SW480 (cell line): ENCODE results near the gene HIPK2.

ENCODE experiments used
- DNase-seq: peaks from one replicate; pipeline ENCODE4 v3.0.0-alpha.2; 2016; ENCODE audit warnings: low spot score

Gene HIPK2

DNA sequence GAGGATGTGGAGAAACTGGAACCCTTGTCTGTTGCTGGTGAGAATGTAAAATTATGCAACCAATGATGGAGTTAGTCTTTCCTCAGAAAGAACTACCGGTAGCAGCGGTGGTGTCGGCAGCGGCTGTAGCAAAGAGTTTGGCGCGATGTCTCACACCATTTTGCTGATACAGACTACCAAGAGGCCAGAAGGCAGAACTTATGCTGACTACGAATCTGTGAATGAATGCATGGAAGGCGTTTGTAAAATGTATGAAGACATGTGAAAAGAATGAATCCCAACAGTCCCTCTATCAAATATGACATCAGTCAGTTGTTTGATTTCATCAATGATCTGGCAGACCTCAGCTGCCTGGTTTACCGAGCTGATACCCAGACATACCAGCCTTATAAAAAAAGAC lies 243.7 kb downstream of the HIPK2 start:
- DNase-seq: no peak

- DNase-seq: no peak
Measured at GRCh38 chr7:139532636-139533155, 245.1 kb downstream of the HIPK2 start.

DNA sequence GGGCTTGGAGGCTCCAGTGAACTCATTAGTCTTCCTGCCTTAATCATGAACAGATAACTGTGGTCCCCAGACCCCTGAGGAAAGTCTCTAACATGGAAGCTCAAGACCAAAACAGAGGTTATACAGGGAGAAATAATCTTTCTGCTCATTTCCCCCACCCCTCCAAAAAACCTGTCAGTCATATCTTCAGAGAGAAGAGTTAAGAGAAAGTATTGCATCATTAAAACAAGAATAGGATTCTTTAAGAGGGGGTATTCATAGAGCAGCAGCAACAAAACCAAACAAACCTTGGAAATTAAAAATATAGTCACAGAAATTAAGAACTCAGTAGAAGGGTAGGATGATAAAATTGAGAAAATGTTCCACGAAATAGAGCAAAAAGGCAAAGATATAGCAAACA lies 246.7 kb downstream of the HIPK2 start:
- DNase-seq: no peak

DNA sequence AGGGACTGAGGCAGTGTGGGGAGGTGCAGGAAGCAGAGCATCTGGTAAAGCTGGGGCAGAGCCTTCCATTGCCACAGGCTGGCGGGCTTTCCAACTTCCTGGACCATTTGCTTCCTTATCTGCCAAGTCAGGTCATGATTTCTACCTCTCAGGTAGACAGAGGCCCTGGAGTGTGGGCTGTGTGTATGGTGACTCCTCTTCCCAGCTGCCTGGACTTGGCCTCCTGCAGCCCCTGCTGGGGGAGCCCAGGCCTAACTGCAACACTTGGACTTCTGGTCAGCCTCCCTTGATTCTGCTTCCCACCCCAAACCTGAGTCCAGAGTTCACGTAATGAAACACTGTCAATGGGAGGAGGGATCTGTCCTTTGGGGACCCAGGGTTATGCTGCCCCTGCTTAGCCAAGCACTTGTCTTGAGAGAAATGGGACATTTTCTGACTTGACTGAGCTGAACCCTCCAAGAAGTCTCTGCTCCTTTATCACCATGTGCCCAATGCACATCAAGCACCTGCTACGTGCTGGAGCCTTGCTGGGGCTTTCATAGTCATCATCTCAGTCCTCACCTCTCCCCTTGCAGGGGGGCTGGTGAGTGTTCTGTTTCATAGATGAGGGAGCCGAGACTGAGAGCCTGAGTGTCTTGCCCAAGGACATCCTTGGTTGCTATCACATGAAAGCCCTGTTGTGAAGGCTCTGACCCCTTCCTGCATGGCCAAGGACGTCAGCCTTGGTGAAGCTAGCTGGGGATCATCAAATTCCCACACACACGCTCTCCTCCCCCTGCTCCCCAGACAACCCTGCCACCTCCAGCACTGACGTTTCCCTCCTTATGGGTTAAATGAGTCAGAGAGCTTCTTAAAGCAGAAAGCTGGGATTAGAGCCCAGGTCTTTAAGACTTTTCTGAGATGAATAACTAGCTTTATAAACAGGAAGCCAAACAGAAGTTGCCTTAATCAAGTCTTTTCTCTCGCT lies 250.9 kb downstream of the HIPK2 start:
- no peak for DNase-seq

DNA sequence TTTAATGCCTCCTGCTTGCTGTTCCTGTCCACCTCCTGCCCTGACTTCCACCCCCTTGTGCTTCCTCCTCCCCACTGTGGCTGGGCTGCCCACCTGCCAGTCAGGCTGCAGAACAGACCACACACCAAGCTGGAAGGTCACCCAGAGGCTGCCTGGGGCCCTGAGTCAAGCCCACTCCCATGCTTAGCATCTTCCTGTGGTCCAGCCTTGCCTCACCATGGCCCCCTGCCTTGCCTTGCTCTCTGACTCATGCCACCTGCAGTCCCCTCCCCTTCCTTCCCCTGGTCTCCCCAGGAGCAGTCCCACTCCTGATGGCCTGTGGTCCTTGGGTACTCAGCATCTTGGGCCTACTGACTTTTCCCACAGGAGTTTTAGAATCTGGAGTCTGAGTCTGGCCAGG lies 252.0 kb downstream of the HIPK2 start:
- no peak for DNase-seq

DNA sequence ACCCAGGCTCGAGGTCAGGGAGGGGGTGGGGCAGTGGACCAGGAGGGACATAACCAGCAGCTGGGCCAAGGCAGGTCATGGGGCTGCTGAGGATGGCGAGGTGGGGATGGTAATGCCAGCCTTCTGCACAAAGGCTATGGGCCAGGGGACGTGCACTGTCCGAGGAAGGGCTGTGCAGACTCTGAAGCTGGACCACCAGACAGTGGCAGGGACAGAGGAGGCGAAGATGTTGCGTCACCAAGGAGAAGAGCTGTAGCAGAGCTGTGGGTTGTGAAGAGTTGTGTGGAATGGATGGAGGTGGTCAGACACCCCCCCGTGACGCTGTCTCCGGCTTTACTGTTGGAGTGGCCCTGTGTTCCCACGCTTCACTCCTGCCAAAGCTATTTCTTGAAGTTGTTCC lies 252.6 kb downstream of the HIPK2 start:
- DNase-seq: no peak

- no peak for DNase-seq
Measured at GRCh38 chr7:139523968-139524815, 253.6 kb downstream of the HIPK2 start.

DNA sequence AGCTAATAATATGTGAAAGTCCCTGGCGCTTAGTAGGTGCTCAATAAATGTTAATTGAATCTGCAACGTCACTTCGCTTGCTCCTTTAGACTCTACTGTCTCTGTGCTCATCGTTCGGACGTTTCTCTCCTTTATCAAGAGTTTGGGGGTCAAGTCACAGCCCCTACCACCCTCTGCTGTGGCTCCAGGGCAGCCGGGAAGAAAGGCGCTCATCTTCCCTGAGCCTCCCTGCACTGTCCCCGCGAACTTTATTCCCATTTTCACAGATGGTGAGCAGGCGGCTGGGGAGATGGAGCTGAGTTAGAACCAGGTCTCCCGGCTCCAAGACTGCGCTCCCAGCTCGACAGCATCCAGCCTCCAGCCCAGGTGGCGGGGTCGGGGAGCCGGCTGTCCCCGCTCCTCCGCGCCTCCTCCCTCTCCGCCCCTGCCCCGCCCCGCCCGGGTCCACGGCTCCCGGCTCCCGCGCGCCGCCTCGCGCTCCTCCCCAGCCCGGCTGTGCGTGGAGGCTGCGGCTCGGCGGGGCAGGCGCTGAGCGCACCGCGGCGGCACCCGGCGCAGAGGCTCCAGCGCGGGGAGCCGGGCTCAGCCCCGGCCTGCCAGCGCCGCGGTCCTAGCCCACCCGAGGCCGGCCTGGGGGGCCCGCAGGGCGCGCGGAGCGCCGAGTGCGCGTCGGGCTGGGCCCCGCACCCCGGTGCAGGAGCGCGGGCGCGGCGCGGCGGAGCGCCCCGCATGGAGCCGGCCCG lies 254.4 kb downstream of the HIPK2 start, which contains the start of gene CLEC2L:
Gene CLEC2L, plus strand, starts transcription at position 487 of the 743 bp plus-strand sequence. Its CDS starts 243 bp downstream, at position 730.
- no peak for DNase-seq

DNA sequence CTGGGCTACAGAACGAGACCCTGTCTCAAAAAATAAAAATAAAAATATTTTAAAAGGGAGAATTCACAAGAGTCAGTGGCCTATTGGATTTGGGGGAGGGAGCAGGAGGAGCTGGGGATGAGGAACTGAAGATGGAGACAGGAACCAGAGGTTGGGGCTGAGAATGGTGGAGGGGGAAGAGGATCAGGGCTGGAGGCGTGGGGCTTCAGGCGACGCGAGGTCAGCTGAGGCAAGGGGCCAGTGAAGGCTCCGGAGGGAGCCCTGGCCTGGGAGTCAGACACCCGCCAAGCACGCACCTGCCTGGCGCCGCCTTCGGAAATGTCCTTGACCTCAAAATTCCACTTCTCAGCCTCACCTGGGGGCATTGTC lies 255.0 kb downstream of the HIPK2 start:
- no peak for DNase-seq

GRCh38 chr7:139521439-139521838 lies 256.4 kb downstream of the HIPK2 start:
- DNase-seq: no peak

- DNase-seq: no peak
Measured at GRCh38 chr7:139515266-139515665, 262.5 kb downstream of the HIPK2 start.
